BLaER1 treated with 17β-estradiol and CSF1 and Interleukin-3, amounts not matched to agents 10 nM and 100 nM (cell line): ENCODE measurements around the gene PIEZO1.

Source experiments
- H3K27ac ChIP-seq, 11 experiments: shearing (Covaris generic); formaldehyde crosslinking; 2 replicates each; pipeline ENCODE4 v1.8.1; 2022
- H3K27me3 ChIP-seq, 11 experiments: shearing (Covaris generic); formaldehyde crosslinking; 2 replicates each; pipeline ENCODE4 v1.8.1; 2022
- H3K36me3 ChIP-seq, 11 experiments: shearing (Covaris generic); formaldehyde crosslinking; 2 replicates each; pipeline ENCODE4 v1.8.1; 2022
- H3K4me1 ChIP-seq, 10 experiments: shearing (Covaris generic); formaldehyde crosslinking; 2 replicates each; pipeline ENCODE4 v1.8.1; 2022
- H3K4me2 ChIP-seq, 11 experiments: shearing (Covaris generic); formaldehyde crosslinking; 2 replicates each; pipeline ENCODE4 v1.8.1; 2022
- H3K4me3 ChIP-seq, 10 experiments: shearing (Covaris generic); formaldehyde crosslinking; 2 replicates each; pipeline ENCODE4 v1.8.1; 2022
- H3K9ac ChIP-seq, 11 experiments: shearing (Covaris generic); formaldehyde crosslinking; 2 replicates each; pipeline ENCODE4 v1.8.1; 2022
- H3K9me3 ChIP-seq, 11 experiments: shearing (Covaris generic); formaldehyde crosslinking; replicated peaks in 1 of 11; 2 replicates each; pipeline ENCODE4 v1.8.1; 2022
- H4K20me1 ChIP-seq, 11 experiments: shearing (Covaris generic); formaldehyde crosslinking; 2 replicates each; pipeline ENCODE4 v1.8.1; 2022
- Cebpa-rat ChIP-seq, 11 experiments: shearing (Covaris generic); IDR thresholded peaks; 2 replicates each; pipeline ENCODE4 v1.8.1; 2022

The PIEZO1 gene

DNA sequence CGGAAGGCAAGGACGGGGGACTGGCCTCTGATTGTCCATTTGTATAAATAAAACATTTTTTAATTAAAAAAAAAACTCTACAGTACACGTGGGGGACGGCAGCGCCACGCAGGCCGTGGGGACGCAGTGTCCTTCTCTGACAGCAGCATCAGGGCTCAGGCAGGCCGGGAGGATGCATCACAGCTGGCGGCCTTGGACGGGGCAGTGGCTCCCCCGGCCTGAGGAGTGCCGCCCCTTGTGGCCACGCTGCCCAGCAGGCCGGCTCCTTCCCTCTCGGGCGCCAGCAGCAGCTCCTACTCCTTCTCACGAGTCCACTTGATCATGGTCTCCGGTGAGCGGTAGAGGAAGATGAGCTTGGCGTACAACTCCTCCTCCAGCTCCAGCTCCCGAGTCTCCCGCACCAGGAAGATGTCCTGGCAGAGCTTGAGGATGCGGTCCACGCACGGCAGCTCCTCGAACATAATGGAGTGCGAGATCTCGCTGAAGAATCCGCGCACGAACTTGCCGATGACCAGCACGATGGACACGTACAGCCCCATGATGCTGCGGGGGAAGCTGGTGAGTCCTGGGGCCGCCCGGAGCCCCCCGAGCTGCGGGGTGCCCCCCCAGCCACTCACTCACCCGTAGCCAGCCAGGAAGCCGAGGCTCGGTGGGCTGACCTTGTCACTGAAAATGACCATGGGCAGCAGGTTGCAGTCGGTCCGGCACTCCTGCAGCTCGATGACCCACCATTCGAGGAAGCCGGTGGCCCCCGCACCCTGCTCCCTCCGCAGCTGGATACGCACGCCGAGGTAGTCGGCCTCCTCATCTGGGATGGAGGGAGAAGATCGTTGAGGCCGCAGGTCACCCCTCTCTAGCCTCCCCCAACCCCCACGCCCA, 69.5 kb downstream of the PIEZO1 start:
- Histone ChIP-seq H3K4me3 (no peak overlapping the region), H3K27ac (no peak overlapping the region), H3K9ac (no peak overlapping the region), H3K4me2 (no peak overlapping the region), H3K27me3 (peaks cover 0 to 4% (median 0%) of the 10 kb centered on the region in 11 experiments; a peak in 1 of 22 replicates), H4K20me1 (peaks cover 11 to 96% (median 91%) of the 10 kb centered on the region in 11 experiments; a peak in 21 of 22 replicates), H3K36me3 (peaks cover 60 to 94% (median 76%) of the 10 kb centered on the region in 11 experiments), H3K9me3 (no peaks in the 10 kb centered on the region), H3K4me1 (peaks cover 25 to 51% (median 39%) of the 10 kb centered on the region in 10 experiments)
- no peak for TF ChIP-seq Cebpa-rat (IDR thresholded peaks at IDR 0.05)

DNA sequence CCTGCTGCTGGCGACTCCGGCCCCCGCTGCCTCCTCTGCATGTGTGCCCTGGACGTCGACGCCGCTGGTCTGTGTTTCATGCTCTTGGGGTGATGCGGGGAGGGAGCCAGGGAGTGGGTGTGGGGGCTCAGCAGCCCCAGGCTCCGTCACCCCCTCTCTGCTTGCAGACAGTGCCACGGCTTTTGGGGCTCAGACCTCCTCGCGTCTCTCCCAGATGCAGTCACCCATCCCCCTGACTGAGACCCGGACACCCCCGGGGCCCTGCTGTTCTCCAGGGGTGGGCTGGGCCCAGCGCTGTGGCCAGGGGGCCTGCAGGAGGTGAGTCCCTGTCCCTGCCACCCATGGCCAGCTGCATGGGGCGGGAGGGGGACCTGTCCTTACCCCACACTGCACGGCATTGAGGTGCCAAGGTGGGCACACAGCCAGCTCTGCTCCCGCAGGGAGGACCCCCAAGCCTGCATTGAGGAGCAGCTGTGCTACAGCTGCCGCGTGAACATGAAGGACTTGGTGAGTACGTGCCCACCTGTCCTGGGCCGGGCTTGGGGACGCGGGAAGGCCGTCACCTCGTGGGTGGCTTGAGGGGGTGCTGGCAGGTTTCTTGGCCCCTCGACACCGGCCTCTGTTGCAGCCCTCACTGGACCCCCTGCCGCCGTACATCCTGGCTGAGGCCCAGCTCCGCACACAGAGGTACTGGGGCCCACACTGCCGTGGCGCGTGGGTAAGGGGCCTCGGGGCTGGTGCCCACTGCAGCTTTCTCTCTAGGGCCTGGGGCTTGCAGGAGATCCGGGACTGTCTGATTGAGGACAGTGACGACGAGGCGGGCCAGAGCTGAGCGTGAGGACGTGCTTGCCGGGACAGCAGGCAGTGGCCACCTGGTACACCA, 70.4 kb downstream of the PIEZO1 start:
- no peaks in the 10 kb centered on the region for H3K9me3 ChIP-seq
- H3K9ac ChIP-seq, result no peak overlapping the region
- H3K4me1 ChIP-seq, result peaks cover 25 to 47% (median 40%) of the 10 kb centered on the region in 10 experiments
- peaks cover 0 to 4% (median 0%) of the 10 kb centered on the region in 11 experiments; a peak in 1 of 22 replicates for H3K27me3 ChIP-seq
- H3K4me3 ChIP-seq, result no peak overlapping the region
- no peak overlapping the region for H3K27ac ChIP-seq
- no peak for TF ChIP-seq Cebpa-rat (IDR thresholded peaks at IDR 0.05)
- no peak overlapping the region for H3K4me2 ChIP-seq
- peaks cover 11 to 96% (median 95%) of the 10 kb centered on the region in 11 experiments; a peak in 21 of 22 replicates for H4K20me1 ChIP-seq
- peaks cover 52 to 94% (median 76%) of the 10 kb centered on the region in 11 experiments for H3K36me3 ChIP-seq

DNA sequence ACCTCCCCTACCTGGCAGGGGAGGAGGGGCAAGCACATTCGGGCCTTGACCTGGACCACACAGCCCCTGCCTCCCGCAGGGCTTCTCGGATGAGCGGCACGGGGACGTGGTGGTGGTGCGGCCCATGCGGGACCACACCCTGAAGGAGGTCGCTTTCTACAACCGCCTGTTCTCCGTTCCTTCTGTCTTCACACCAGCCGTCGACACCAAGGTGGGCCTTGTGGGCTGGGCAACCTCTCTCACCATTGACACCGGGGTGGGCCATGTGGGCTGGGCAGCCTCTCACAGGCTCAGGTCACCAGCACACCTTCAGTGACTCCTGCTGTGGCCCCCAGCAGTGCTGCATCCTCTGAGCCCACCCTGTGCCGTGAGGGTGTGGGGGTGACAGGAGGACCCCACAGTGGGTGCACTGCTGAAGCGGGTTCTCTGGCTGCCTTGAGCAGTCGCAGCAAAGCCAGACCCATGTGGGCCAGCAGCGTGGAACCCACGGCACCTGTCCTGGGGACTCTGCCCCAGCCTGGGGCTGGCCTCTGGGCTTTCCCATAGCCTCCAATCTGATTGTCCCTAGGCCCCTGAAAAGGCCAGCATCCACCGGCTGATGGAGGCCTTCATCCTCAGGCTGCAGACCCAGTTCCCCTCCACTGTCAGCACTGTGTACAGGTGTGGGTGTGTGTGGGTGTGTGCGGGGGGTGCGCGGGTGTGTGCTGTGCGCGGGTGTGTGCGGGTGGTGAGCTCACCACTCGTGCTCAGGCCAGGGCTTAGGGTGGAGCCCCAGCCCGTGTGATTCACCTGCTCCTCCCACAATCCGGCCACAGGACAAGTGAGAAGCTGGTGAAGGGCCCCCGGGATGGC, 71.2 kb downstream of the PIEZO1 start:
- no peak for TF ChIP-seq Cebpa-rat (IDR thresholded peaks at IDR 0.05)
- peaks cover 17 to 42% (median 33%) of the 10 kb centered on the region in 10 experiments for H3K4me1 ChIP-seq
- H3K27me3 ChIP-seq, result peaks cover 0 to 4% (median 0%) of the 10 kb centered on the region in 11 experiments; a peak in 1 of 22 replicates
- no peak overlapping the region for H3K9ac ChIP-seq
- H4K20me1 ChIP-seq, result peaks cover 11 to 96% (median 95%) of the 10 kb centered on the region in 11 experiments; a peak in 21 of 22 replicates
- peaks cover 44 to 94% (median 73%) of the 10 kb centered on the region in 11 experiments for H3K36me3 ChIP-seq
- H3K4me2 ChIP-seq, result no peak overlapping the region
- H3K27ac ChIP-seq, result no peak overlapping the region
- no peaks in the 10 kb centered on the region for H3K9me3 ChIP-seq
- no peak overlapping the region for H3K4me3 ChIP-seq

DNA sequence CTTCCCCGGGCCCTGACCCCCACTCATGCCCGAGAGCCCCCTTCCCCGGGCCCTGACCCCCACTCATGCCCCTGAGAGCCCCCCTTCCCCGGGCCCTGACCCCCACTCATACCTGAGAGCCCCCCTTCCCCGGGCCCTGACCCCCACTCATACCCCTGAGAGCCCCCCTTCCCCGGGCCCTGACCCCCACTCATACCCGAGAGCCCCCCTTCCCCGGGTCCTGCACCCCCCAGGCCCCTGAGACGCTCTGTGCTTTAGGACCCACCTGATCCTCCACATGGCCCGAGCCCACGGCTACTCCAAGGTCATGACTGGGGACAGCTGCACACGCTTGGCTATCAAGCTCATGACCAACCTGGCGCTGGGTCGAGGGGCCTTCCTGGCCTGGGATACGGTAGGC, 72.0 kb downstream of the PIEZO1 start:
- H3K27me3 ChIP-seq, result peaks cover 0 to 4% (median 0%) of the 10 kb centered on the region in 11 experiments; a peak in 1 of 22 replicates
- H3K4me2 ChIP-seq, result no peak overlapping the region
- H3K9ac ChIP-seq, result no peak overlapping the region
- no peaks in the 10 kb centered on the region for H3K9me3 ChIP-seq
- H4K20me1 ChIP-seq, result peaks cover 8 to 96% (median 95%) of the 10 kb centered on the region in 11 experiments; a peak in 21 of 22 replicates
- peaks cover 15 to 42% (median 33%) of the 10 kb centered on the region in 10 experiments for H3K4me1 ChIP-seq
- TF ChIP-seq Cebpa-rat (IDR thresholded peaks at IDR 0.05), result no peak
- H3K27ac ChIP-seq, result no peak overlapping the region
- peaks cover 40 to 94% (median 72%) of the 10 kb centered on the region in 11 experiments for H3K36me3 ChIP-seq
- H3K4me3 ChIP-seq, result no peak overlapping the region

DNA sequence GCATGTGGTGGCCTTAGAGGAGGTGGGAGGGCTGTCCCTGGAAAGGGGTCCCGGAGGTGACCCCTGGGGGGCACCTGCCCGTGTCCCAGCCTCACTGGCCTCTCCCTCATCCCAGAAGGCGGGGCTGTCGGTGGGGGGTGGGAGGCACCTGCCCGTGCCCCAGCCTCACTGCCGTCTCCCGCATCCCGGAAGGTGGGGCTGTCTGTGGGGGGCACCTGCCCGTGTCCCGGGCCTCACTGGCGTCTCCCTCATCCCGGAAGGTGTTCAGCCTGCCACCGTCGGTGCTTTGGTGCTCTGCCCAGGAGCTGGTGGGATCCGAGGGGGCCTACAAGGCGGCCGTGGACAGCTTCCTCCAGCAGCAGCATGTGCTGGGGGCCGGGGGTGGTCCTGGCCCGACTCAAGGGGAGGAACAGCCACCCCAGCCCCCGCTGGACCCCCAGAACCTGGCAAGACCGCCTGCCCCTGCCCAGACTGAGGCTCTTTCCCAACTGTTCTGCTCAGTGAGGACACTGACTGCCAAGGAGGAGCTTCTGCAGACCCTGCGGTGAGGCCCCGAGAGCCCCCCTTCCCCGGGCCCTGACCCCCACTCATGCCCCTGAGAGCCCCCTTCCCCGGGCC, 72.5 kb downstream of the PIEZO1 start:
- H3K27me3 ChIP-seq, result peaks cover 0 to 4% (median 0%) of the 10 kb centered on the region in 11 experiments; a peak in 1 of 22 replicates
- H3K4me1 ChIP-seq, result peaks cover 13 to 42% (median 33%) of the 10 kb centered on the region in 10 experiments
- 0 out of 22 replicates have a peak overlapping the region, but pooled peaks of 1 of the 11 experiments have one; percentile 23 for H3K9ac ChIP-seq
- no peak overlapping the region for H3K27ac ChIP-seq
- H3K4me3 ChIP-seq, result no peak overlapping the region
- peaks cover 40 to 91% (median 66%) of the 10 kb centered on the region in 11 experiments for H3K36me3 ChIP-seq
- no peak overlapping the region for H3K4me2 ChIP-seq
- no peaks in the 10 kb centered on the region for H3K9me3 ChIP-seq
- TF ChIP-seq Cebpa-rat (IDR thresholded peaks at IDR 0.05), result no peak
- peaks cover 4 to 96% (median 94%) of the 10 kb centered on the region in 11 experiments; a peak in 21 of 22 replicates for H4K20me1 ChIP-seq

DNA sequence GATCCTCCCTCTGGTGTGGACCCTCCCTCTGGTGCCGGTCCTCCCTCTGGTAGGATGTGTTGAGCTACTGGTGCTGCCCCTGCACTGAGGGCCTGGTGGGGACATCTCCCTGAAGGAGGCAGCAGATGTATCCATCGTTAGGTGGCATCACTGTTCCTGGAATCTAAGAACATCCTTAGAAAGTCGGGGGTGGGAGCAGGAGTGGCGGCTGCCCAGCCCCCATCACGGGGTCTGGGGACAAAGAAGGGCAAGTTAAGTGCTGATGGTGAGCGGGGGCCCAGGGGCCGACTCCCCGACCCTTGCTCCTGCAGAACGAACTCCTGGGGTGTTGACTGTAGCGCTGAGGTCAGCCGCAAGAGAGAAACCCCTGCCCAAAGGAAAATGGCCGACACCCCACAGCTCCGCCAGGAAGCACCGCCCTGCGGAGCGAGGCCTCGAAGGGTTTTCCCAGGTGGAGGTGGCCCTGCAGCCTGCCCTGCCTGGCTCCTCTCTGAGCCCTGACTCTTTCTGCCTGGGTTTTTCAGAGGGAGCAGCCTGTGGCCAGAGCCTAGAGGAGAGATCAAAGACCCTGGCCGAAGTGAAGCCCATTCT, 73.2 kb downstream of the PIEZO1 start:
- Histone ChIP-seq H3K27ac (no peak overlapping the region), H3K36me3 (peaks cover 34 to 85% (median 60%) of the 10 kb centered on the region in 11 experiments), H3K4me1 (peaks cover 16 to 42% (median 33%) of the 10 kb centered on the region in 10 experiments), H3K9ac (0 out of 22 replicates have a peak overlapping the region, but pooled peaks of 1 of the 11 experiments have one; percentile 23), H3K4me3 (no peak overlapping the region), H4K20me1 (peaks cover 4 to 96% (median 93%) of the 10 kb centered on the region in 11 experiments; a peak in 20 of 22 replicates), H3K9me3 (no peaks in the 10 kb centered on the region), H3K4me2 (0 out of 22 replicates have a peak overlapping the region, but pooled peaks of 1 of the 11 experiments have one; percentile 24), H3K27me3 (peaks cover 0 to 3% (median 0%) of the 10 kb centered on the region in 11 experiments; a peak in 1 of 22 replicates)
- no peak for TF ChIP-seq Cebpa-rat (IDR thresholded peaks at IDR 0.05)

DNA sequence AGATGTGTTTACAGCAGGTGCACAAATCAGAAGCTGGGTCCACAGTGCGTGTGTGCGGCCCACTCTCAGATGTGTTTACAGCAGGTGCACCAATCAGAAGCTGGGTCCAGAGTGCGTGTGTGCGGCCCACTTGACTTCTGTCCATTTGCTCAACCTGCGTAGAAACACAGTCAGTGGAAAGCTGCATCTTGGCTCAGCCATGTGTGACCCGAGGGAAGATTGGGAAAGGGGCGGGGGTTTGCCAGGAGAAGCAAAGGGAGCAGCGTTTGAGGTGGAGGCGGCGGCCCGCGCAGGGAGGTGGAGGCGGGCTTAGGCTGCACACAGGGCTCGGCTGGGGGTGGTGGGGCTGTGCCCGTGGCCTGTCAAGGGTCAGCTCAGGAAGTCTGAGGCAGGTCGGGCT, 74.5 kb downstream of the PIEZO1 start:
- peak overlapping the region in 4 of 11 experiments; percentile 15 to 41 (median 32); a peak in 5 of 22 replicates for H3K9ac ChIP-seq

More for the DNA sequence above, 74.5 kb downstream of the PIEZO1 start:
- peaks cover 18 to 43% (median 36%) of the 10 kb centered on the region in 10 experiments for H3K4me1 ChIP-seq
- H4K20me1 ChIP-seq, result peaks cover 0 to 92% (median 80%) of the 10 kb centered on the region in 11 experiments; a peak in 19 of 22 replicates
- H3K36me3 ChIP-seq, result peaks cover 21 to 72% (median 47%) of the 10 kb centered on the region in 11 experiments
- H3K27me3 ChIP-seq, result peaks cover 0 to 7% (median 5%) of the 10 kb centered on the region in 11 experiments; a peak in 13 of 22 replicates
- peak overlapping the region in 5 of 11 experiments; percentile 15 to 30 (median 24); a peak in 6 of 22 replicates for H3K4me2 ChIP-seq
- H3K9me3 ChIP-seq, result no peaks in the 10 kb centered on the region
- no peak overlapping the region for H3K27ac ChIP-seq
- no peak overlapping the region for H3K4me3 ChIP-seq
- TF ChIP-seq Cebpa-rat (IDR thresholded peaks at IDR 0.05), result no peak
